Sigmoid colon (tissue), 4 donors: Measurements from ENCODE around the gene ARHGAP8.

Source experiments
- CTCF ChIP-seq, 4 experiments: fragments of 450-650 bp in 3 of 4; fragments of 200-600 bp in 1 of 4; IDR thresholded peaks; one replicate each; pipeline ENCODE4 v1.5.1; 2016 to 2019; ENCODE audit warnings: antibody characterized with exemption in 4 of 4, mild to moderate bottlenecking in 3 of 4, moderate library complexity in 2 of 4
- EP300 ChIP-seq, 4 donors: sonication (generic); formaldehyde crosslinking; IDR thresholded peaks; one replicate each; pipeline ENCODE4 v1.6.1; 2017; ENCODE audit warnings: antibody characterized with exemption in 4 of 4
- POLR2A ChIP-seq, 2 donors: fragments of 450-650 bp; IDR thresholded peaks; one replicate each; pipeline ENCODE4 v1.6.1; 2016; ENCODE audit warnings: antibody characterized with exemption in 2 of 2, mild to moderate bottlenecking in 2 of 2, moderate library complexity in 2 of 2
- POLR2AphosphoS5 ChIP-seq, 4 donors: sonication (generic); formaldehyde crosslinking; IDR thresholded peaks; one replicate each; pipeline ENCODE4 v1.6.1; 2017; ENCODE audit warnings: antibody characterized with exemption in 4 of 4

- no peak for TF ChIP-seq POLR2A (IDR thresholded peaks at IDR 0.05)
- TF ChIP-seq CTCF (IDR thresholded peaks at IDR 0.05) = no peak
- TF ChIP-seq POLR2AphosphoS5 (IDR thresholded peaks at IDR 0.05) = no peak
- TF ChIP-seq EP300 (IDR thresholded peaks at IDR 0.05) = no peak
Observed at GRCh38 chr22:44889255-44889878, 137.0 kb downstream of the ARHGAP8 start.
